ENCODE measurements around the gene TM2D3. TPM values are rescaled to one million over a fixed set of nuclear protein-coding genes. Genes with fewer than 3 reads are reported as not detected.

TM2D3 gene
- total and polyA plus RNA-seq, 10 of the 15 experiments (the other 5 are each of a cell fraction or from before 2014, with no cell fraction given): 28.3 to 84.5 (median 45.0) TPM

- POLR2A ChIA-PET: no interaction called here
- Histone ChIP-seq H2AFZ (ENCODE audit: control insufficient read depth, low read depth, low read length) (no peak overlapping the region), H3K27me3 (replicated peaks in 1 of 2; ENCODE audit: control insufficient read depth in 2 of 2, insufficient read depth in 2 of 2, low read length in 1 of 2) (no peaks in the 10 kb centered on the region; a peak in 1 of 4 replicates), H4K20me1 (ENCODE audit: control insufficient read depth, insufficient read depth) (no peaks in the 10 kb centered on the region), H3K9ac (ENCODE audit: control insufficient read depth, insufficient read depth, low read length) (no peak overlapping the region), H3K36me3 (ENCODE audit: control insufficient read depth in 2 of 2, insufficient read depth in 2 of 2, low read length in 1 of 2) (no peaks in the 10 kb centered on the region), H3K4me2 (ENCODE audit: control insufficient read depth, insufficient read depth) (no peak overlapping the region), H3K9me3 (replicated peaks; ENCODE audit: control insufficient read depth, insufficient read depth, low read length) (no peaks in the 10 kb centered on the region; the same call in 2 of the 3 replicates), H3K27ac (ENCODE audit: control insufficient read depth, insufficient read depth) (no peak overlapping the region), H3K4me3 (no peak overlapping the region), H3K4me1 (ENCODE audit: control insufficient read depth, insufficient read depth, low read length) (no peaks in the 10 kb centered on the region), H3K79me2 (ENCODE audit: control insufficient read depth, insufficient read depth, low read length) (no peaks in the 10 kb centered on the region)
- SMC1A ChIA-PET (ENCODE audit: uncharacterized antibody, unreplicated experiment): no interaction called here
- no peak for DNase-seq (ENCODE audit: low read depth, low spot score)
- intact Hi-C loops (cut with micrococcal nuclease; ENCODE audit: unreplicated experiment) (no loop called here), in situ Hi-C loops (cut with MboI) (no loop called here)
- CTCF ChIA-PET: no interaction called here
- RAD21 ChIA-PET (ENCODE audit: unreplicated experiment): no interaction called here
- WGBS (ENCODE audit: insufficient coverage, insufficient replicate concordance, low lambda C conversion rate, missing lambda C conversion rate): 37% methylated on average over 4 of the region's 4 CpGs
- no peak for ATAC-seq
- no TSS peak for BruUV-seq (replicated peaks)
- FAIRE-seq: no peak
- TF ChIP-seq IRF4 (IDR thresholded peaks at IDR 0.05; ENCODE audit: low read depth, low read length) (no peak), ZBTB11 (CRISPR knock-in tag; IDR thresholded peaks at IDR 0.05) (no peak), HDGF (IDR thresholded peaks at IDR 0.05) (no peak), HDAC2 (IDR thresholded peaks at IDR 0.05) (no peak), PKNOX1 (IDR thresholded peaks at IDR 0.05) (no peak), MEF2B (IDR thresholded peaks at IDR 0.05; ENCODE audit: partially characterized antibody, poor library complexity, severe bottlenecking) (no peak), ASH2L (IDR thresholded peaks at IDR 0.05; ENCODE audit: borderline replicate concordance, low read depth) (no peak), SMC3 (IDR thresholded peaks at IDR 0.05; ENCODE audit: borderline replicate concordance, low read length) (no peak), EED (IDR thresholded peaks at IDR 0.05; ENCODE audit: low read depth) (no peak), TCF3 (IDR thresholded peaks at IDR 0.05; ENCODE audit: borderline replicate concordance, insufficient read depth, low read depth, low read length) (no peak), KDM1A (IDR thresholded peaks at IDR 0.05; ENCODE audit: borderline replicate concordance) (no peak), GATAD2B (conservative IDR thresholded peaks at IDR 0.05; ENCODE audit: low read depth) (no peak), ZNF622 (IDR thresholded peaks at IDR 0.05) (no peak)
- TF ChIP-seq, protein P1, sequence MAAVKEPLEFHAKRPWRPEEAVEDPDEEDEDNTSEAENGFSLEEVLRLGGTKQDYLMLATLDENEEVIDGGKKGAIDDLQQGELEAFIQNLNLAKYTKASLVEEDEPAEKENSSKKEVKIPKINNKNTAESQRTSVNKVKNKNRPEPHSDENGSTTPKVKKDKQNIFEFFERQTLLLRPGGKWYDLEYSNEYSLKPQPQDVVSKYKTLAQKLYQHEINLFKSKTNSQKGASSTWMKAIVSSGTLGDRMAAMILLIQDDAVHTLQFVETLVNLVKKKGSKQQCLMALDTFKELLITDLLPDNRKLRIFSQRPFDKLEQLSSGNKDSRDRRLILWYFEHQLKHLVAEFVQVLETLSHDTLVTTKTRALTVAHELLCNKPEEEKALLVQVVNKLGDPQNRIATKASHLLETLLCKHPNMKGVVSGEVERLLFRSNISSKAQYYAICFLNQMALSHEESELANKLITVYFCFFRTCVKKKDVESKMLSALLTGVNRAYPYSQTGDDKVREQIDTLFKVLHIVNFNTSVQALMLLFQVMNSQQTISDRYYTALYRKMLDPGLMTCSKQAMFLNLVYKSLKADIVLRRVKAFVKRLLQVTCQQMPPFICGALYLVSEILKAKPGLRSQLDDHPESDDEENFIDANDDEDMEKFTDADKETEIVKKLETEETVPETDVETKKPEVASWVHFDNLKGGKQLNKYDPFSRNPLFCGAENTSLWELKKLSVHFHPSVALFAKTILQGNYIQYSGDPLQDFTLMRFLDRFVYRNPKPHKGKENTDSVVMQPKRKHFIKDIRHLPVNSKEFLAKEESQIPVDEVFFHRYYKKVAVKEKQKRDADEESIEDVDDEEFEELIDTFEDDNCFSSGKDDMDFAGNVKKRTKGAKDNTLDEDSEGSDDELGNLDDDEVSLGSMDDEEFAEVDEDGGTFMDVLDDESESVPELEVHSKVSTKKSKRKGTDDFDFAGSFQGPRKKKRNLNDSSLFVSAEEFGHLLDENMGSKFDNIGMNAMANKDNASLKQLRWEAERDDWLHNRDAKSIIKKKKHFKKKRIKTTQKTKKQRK (IDR thresholded peaks at IDR 0.05; ENCODE audit: low read depth, low read length): no peak
- TF ChIP-seq, protein P2, sequence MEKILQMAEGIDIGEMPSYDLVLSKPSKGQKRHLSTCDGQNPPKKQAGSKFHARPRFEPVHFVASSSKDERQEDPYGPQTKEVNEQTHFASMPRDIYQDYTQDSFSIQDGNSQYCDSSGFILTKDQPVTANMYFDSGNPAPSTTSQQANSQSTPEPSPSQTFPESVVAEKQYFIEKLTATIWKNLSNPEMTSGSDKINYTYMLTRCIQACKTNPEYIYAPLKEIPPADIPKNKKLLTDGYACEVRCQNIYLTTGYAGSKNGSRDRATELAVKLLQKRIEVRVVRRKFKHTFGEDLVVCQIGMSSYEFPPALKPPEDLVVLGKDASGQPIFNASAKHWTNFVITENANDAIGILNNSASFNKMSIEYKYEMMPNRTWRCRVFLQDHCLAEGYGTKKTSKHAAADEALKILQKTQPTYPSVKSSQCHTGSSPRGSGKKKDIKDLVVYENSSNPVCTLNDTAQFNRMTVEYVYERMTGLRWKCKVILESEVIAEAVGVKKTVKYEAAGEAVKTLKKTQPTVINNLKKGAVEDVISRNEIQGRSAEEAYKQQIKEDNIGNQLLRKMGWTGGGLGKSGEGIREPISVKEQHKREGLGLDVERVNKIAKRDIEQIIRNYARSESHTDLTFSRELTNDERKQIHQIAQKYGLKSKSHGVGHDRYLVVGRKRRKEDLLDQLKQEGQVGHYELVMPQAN (conservative IDR thresholded peaks at IDR 0.05): no peak
Measured at GRCh38 chr15:101604124-101604874, 47.9 kb downstream of the TM2D3 start.
